ENCODE results near the gene MAST4. TPM values are rescaled to one million over a fixed set of nuclear protein-coding genes. Genes with fewer than 3 reads are reported as not detected.

Gene MAST4
- total RNA-seq, 1 experiment from 2014 or later: 0.40 TPM

DNA sequence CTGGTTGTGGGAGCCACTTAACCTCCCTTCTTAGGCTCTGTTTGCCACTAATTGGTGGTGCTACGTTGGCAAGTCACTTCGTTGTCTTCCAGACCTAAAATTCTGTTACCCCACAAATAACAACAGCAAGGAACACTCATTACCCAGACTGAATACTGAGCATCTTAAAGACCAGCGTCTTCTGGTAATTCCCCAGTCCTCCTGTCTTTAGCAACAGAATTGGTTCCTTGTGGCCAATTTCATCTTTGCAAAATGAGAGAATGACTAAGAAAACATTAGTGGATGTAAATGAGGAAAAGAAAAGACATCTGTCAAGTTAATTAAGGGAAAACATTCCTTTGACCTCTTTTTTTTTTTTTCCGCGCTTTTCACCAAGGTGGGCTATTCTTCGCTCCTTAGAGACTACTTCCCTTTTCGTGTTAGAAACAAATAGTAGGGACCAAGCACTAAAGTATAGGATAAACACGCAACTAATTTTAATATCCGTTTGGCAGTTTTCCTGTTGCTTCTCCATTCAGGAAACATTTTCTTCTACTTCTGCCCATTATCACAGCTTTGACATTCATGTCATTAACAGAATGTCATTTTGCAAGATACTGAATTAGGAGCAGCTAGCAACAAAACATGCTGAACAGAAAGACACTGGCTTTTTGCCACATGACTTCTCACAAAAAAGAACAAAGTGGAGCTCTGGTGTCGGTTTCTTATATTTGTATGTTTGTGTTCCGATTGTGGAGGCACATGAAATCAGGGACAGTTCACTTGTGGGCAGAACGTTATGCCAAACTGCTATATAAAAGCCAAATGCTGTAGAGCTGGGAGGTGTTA, 446.2 kb downstream of the MAST4 start:
- no peak for DNase-seq (ENCODE audit: low spot score)

DNA sequence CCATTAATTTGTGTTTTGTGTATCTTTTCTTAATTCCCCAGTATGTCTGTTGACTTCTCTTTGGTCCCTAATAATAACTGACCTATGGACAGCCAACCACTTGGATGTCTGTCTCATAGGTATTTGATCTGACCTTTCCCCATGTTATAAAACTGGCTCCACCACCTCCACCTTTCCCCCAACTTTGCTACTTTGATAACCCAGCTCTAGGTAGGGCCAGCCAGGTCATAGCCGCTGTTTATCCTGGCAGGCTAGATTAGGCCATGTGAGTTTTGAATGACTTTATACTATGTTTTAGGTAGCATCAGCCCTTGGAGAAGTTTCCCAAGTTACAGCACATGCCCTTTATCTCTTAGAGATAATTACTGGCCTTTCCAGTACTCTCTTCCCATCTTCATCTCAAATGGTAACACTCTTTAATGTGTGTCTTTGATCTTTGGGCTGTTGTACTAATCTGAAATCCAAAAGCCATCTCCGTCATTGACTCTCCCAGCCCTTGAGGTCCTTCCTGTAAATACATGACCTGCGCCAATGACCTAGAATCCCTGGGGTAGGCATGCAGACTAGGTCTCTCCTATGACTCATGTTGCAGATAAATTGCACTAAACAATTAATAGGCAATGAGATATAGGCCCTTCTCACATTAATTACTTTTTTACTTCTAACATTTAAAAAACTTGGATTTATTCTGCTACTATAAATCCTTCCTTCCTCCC, 447.8 kb downstream of the MAST4 start:
- no peak for DNase-seq (ENCODE audit: low spot score)

DNA sequence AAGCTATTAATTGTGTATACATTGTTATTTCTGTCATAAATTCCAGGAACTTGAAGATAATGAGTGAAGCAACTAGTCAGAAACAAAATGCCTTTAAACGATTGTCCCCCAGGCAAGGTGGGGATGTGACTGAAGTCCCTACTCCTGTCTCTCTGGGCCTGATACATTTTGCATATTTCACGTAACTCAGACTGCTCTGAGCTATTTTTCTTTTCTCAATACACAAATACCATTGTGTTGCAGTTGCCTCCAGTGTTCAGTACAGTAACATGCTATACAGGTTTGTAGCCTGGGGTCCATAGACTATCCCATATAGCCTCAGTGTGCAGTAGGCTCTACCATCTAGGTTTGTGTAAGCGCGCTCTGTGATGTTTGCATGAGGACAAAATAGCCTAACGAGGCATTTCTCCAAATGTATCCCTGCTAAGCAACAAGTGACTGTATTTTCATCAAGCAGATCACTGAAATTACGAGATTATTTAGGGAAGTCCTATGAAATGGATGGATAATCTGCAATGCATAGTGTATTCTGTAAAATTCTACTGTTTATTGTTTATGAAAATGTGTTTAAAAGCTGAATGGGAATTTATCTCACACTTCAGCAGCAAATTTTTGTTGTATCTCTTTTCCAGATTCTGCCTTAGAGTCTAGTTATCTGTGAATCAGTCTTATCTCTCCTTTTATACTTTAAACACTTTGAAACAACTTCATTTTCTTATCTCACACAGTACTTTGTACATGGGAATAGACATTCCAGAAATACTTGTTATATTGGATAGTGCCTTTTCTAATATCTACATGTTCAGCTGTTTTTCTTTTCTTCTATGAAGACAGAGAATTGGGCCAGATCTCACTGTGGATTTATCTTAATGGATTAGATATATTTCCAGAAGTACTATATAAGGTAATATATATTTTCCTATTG, 449.9 kb downstream of the MAST4 start:
- no peak for DNase-seq (ENCODE audit: low spot score)

DNA sequence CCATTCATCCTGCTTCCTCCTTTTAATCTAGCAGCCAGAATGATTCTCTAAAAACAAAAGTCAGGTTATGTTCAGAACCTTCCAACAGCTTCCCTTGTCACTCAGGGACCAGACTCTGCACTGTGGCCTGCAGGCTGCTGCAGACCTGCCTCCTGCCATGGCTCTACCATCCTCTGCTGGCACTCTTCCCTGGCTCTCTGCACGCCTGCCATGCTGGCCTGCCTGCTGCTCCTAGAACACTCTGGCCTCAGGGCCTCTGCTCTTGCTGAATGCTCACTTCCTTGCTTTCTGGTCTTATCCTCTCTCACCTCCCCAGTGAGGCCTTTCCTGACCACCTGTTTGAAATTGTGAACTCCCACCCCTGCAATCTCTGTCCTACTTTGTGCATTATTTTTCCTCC, 451.0 kb downstream of the MAST4 start:
- no peak for DNase-seq (ENCODE audit: low spot score)

- no peak for DNase-seq (ENCODE audit: low spot score)
Observed at GRCh38 chr5:67047616-67048015, 451.4 kb downstream of the MAST4 start.

DNA sequence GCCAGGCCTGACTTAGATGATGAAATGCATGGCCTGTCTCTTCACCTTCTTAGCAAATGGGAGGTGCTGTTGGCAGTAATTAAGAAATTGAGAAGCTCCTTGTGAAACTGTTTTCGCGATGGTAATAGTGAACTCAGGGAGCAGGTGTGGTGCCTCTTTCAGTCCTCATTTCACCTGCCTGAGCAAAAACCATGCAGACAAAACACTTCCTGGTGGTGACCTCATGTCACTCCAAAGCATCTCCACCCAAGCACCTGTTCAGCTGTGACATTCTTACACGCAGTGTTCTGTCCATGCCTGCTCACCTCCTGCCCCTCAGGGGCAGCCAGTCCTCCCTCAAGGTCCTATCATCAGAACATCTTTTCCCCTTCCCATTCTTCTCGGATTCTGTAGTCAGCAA, 453.9 kb downstream of the MAST4 start:
- DNase-seq (ENCODE audit: low spot score): no peak

DNA sequence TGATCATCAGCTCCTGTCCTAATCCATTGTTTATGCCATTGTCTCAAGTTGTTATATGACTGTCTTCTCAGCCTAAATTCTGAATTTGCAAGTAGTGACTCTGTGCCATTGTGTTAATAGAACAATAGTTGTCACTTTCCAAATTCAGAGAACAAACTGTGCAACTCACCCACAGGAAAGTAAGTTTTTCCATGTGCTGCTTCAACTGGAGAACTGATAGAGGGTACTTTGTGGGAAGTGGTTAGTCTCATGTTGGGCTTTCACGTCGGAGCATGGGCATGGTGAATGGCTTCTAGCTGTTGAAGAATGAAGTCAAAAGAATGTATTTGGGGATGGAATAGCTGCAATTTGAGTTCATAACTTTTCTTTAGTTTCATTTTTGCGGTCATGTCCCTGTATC, 454.4 kb downstream of the MAST4 start:
- DNase-seq (ENCODE audit: low spot score): no peak

- no peak for DNase-seq (ENCODE audit: low spot score)
Observed at GRCh38 chr5:67051164-67051563, 455.0 kb downstream of the MAST4 start.

GRCh38 chr5:67052034-67052433, 455.8 kb downstream of the MAST4 start:
- DNase-seq (ENCODE audit: low spot score): no peak

- no peak for DNase-seq (ENCODE audit: low spot score)
Observed at GRCh38 chr5:67053229-67053628, 457.0 kb downstream of the MAST4 start.

- no peak for DNase-seq (ENCODE audit: low spot score)
Observed at GRCh38 chr5:67058998-67059743, 463.0 kb downstream of the MAST4 start.

DNA sequence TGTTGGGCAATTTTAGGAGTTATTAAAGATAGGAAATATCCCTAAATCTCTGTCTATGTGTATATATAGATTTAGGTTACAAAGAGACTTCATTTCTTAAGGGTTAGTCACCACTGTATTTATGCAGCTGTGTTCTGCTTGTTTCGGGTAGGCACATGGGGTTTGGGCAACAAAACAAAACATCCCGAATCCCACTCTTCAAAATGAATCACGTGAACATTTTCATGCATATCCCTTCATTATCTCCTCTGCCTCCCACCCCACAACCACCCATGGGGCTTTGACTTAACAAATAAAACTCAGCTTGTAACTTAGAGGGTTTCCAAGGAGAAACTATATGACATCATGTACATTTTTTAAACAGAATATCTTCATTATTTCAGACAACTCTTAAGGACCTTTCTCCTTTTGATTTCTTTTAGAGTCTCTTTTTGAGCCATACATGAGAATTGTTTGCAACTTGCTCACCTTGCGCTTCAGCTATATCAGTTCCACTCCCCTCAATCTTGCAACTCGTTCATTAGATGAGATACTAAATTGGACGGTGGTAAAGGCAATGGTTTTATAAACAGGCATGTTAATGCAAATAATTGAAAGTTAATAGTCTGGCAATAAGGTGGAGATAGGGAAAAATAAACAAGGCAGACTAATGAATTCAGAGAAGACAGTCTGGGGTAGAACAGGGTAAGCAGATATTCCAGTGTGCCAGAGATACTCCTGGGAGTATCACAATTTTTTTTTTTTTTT, 463.7 kb downstream of the MAST4 start:
- no peak for DNase-seq (ENCODE audit: low spot score)

GRCh38 chr5:67061511-67061910, 465.3 kb downstream of the MAST4 start:
- DNase-seq (ENCODE audit: low spot score): no peak

DNA sequence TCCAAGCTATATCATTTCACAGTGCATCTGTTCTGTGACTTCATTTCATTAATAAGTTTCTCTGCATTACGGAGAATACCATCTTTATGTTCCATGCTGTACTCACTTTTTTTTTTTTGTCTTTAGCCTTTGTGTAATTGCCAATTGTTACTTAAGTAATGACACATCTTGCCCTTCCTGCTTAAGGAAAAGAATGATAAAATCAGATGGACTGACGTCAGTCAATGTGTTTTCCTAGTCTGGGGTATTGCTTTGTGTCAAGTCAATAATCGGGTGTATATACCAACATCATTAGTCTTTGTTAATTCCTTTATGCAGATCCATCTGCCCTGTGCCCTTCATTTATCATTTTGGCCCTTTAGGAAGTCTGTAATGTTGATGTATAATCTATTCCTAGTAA, 466.9 kb downstream of the MAST4 start:
- DNase-seq (ENCODE audit: low spot score): no peak

DNA sequence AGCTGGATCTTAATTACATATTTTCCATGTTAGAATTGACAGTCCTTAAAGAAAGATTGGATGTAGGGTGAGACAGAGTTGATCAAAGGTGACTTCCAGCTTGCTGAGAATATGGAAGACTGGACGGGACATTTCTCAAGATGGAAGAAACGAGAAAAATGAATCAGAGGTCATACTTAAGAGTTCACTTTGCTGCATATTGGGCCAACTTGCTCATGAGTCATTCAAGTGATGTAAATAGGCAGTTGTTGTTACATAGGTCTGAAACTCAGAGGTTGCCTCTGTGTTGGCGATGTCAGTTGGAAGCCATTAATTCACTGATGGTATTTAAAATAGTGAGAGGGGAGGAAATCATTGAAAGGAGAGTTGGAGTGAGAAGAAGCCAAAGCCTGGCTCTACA, 467.6 kb downstream of the MAST4 start:
- DNase-seq (ENCODE audit: low spot score): no peak

DNA sequence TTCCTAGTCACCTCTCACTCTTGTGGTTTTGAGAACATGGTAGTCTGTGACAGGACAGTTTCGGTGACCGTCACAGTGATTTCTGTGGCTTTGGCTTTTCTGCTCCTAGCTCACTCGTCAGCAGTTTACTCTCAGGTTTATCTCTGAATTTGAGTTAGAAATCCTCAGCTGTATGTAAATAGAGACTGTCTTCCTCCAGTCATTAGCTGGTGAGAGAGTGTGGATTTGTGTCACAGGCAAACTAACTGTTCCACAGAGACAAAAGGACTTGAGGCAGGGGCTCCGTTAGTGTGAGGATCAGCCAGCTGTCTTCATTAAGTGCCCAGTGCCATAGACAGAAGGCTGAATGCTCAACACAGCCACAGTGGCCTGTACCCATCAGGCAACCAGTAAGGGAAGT, 469.0 kb downstream of the MAST4 start:
- no peak for DNase-seq (ENCODE audit: low spot score)

- DNase-seq (ENCODE audit: low spot score): no peak
Observed at GRCh38 chr5:67065696-67066095, 469.5 kb downstream of the MAST4 start.

DNA sequence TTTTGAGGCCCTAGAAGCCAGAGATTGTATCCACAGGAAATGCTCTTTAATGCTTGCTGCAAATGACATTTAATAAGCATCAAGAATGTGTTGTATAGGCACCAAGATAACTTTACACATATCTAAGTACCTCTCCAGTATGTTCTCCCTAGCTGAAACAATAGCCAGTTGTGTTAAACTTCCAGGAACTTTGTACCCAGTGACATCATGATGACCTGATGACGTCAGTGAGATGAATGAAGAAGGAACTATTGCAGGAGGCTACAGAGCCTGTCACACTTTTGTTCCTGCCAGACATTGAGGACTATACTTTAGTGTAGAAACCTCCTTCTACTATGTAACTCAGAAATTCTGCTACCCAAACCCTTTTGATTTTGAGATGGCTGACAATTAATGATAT, 470.6 kb downstream of the MAST4 start:
- DNase-seq (ENCODE audit: low spot score): no peak

DNA sequence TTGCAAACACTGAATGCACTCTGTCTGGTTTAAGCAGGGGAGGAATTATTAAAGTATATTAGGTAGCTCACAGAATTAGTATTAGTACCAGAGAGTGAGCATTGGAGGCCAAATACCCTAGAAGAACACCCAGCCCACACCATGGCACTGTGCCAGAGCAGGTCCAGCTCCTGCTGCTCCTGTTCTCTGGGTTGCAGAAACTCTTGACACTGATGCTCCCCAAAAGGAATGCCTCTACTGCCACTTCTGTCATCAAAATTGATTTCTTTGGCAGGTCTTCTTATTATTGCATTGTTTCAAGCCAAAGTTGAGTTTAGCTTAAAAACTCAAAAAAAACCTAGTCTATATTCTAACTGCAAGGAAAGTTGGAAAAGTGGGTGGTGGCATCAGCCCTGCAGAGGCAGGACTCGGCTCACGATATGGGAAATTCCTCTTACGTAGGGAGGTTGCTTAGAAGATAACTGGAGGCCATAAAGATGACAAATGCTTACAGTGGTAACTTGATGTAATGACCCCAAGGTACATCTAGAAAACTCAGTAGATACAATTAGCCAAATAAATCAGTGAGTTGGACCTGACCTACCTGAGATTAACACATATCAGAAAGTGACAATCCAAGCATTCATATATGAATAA, 477.0 kb downstream of the MAST4 start:
- DNase-seq (ENCODE audit: low spot score): no peak

DNA sequence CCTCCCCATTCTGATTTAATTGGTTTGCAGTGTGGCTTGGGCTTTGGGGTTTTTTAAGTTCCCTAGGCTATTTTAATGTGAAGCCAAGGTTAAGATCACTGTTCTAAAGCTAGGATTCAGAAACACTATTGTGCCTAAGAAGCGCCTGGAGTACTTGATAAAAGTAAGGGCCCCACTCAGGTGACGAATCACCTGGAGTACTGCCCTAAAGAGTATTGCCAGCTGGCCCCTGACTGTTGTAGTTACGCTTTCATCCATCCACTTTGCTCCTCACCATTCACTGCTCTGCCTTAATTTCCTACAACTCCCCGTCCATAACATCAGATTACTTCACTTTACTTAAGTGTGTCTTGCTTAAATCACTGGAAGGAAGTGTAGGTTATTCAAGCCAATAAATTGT, 481.1 kb downstream of the MAST4 start:
- no peak for DNase-seq (ENCODE audit: low spot score)
